Psoas muscle (tissue), 8 donors: ENCODE measurements around the gene LKAAEAR1. TPM values are rescaled to one million over a fixed set of nuclear protein-coding genes. Genes with fewer than 3 reads are reported as not detected.

Experiments
- ATAC-seq, 4 donors: fragments of 200-7000 bp; cut with Tn5 transposase; one replicate each; pipeline ENCODE4 v1.9.1; 2020; ENCODE audit warnings: moderate library complexity in 3 of 4, mild to moderate bottlenecking in 2 of 4
- DNase-seq, 2 donors: peaks; one replicate each; pipeline ENCODE4 v3.0.0-alpha.2; 2020
- H3K27ac ChIP-seq: fragments of 200-600 bp; one replicate; pipeline ENCODE4 v1.8.0; 2022
- H3K27me3 ChIP-seq, 3 donors: fragments of 200-600 bp in 1 of 3; one replicate each; pipeline versions ENCODE4 v1.6.1 to v1.8.0; 2013 to 2022; ENCODE audit warnings: low read length in 2 of 3, mild to moderate bottlenecking in 2 of 3, moderate library complexity in 1 of 3; ENCODE audit not compliant: insufficient read depth in 3 of 3
- H3K36me3 ChIP-seq, 2 donors: fragments of 200-600 bp in 1 of 2; one replicate each; pipeline versions ENCODE4 v1.6.1 to v1.8.0; 2013 to 2022; ENCODE audit warnings: low read depth in 1 of 2, mild to moderate bottlenecking in 1 of 2, moderate library complexity in 1 of 2; ENCODE audit not compliant: insufficient read depth in 1 of 2
- H3K4me1 ChIP-seq: fragments of 200-600 bp; one replicate; pipeline ENCODE4 v1.8.0; 2022
- H3K4me3 ChIP-seq: fragments of 200-600 bp; one replicate; pipeline ENCODE4 v1.8.0; 2022; ENCODE audit warnings: mild to moderate bottlenecking
- H3K9me3 ChIP-seq: fragments of 200-600 bp; one replicate; pipeline ENCODE4 v1.8.0; 2022
- WGBS, 3 donors: extraction: QIAGEN DNeasy Blood & Tissue Kit; methylation state at CpG; one replicate each; pipeline versions ENCODE4 v1.1.6 to v1.1.7; 2013; 5-methylcytosine and 5-hydroxymethylcytosine counted together
- intact Hi-C, 2 donors: fragments of 100-400 bp; cut with DNase I; formaldehyde crosslinking; loops; one replicate each; pipeline versions ENCODE4 v1.11.0 to v1.14.2; 2022
- polyA plus RNA-seq, 3 donors: library from polyadenylated mRNA; stranded (reverse); fragments of 200-250 nt; gene quantifications; one replicate each; pipeline ENCODE4 v1.2.3, GENCODE V29; 2013
- total RNA-seq, 4 donors: library from RNA; stranded (reverse); fragmentation: NEBNext Ultra II Directional in 2 of 4; extraction: Animal tissue kit (Norgen Biotek cat#: 25700) in 2 of 4; gene quantifications; one replicate each; pipeline versions ENCODE4 v1.2.1 to v1.2.4, GENCODE V29; 2021 to 2023
- TF ChIP-seq, protein P1 (sequence below): fragments of 200-600 bp; IDR thresholded peaks from one replicate; pipeline ENCODE4 v1.8.0; 2022; ENCODE audit warnings: antibody characterized with exemption
- donor health status: healthy with polysubstance abuse.
- donor health status: DM: no; HTN: no; CAD: no; lungs with moderate emphysema.
- donor health status: Bipolar disorder and iron deficiency.
- donor health status: healthy.
- donor health status: DM: yes; HTN: yes; CAD: no.
- donor health status: DM: no; HTN: no; CAD: no.
- donor health status: DM: no; HTN: no; CAD: no.
- donor health status: DM: yes; HTN: yes; CAD: no.

LKAAEAR1 gene
- total and polyA plus RNA-seq, 7 donors: not detected

DNA sequence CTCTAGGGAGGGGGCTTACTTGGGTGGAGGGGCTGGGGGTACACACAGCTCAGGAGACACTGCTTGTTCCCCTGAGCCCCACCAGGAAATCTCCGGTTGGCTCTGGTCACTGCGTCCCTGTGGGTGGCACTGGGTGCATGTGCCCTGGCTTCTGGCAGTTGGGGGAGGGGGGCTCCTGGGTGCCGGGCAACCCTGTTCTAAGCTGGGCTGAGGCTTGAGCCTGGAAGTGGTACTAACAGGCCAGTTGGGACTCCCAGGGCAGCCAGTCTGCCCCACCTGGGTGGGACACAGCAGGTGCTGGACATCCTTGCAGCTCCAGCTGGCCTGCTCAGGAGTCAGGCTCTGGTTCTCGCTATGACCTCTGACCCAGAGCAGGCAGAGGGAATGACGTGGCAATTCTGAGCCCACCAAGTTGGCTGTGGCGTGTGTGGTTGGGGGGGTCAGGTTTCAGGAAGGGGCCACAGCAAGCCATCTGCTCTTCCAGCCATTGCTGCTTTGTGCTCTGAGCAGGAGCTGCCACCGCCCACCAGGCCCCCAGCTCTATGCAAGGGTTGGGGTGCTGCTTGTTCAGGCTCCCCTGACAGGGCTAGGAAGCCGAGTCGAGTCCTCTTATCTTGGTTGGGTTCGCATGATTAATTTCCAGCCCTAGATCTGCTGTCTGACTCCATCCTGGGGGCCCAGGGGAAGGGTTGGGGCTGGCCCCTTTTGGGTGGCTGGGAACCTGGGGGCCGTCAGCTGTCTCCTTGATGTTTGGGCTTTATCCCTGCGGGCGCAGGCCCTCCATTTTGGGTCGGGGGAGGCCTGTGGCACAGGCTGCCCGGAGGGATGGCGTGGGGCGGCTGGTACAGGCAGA, 47.6 kb downstream of the LKAAEAR1 start:
- DNase-seq (no peak), ATAC-seq (no peak)
- H3K9me3 ChIP-seq: no peaks in the 10 kb centered on the region
- TF ChIP-seq, protein P1, sequence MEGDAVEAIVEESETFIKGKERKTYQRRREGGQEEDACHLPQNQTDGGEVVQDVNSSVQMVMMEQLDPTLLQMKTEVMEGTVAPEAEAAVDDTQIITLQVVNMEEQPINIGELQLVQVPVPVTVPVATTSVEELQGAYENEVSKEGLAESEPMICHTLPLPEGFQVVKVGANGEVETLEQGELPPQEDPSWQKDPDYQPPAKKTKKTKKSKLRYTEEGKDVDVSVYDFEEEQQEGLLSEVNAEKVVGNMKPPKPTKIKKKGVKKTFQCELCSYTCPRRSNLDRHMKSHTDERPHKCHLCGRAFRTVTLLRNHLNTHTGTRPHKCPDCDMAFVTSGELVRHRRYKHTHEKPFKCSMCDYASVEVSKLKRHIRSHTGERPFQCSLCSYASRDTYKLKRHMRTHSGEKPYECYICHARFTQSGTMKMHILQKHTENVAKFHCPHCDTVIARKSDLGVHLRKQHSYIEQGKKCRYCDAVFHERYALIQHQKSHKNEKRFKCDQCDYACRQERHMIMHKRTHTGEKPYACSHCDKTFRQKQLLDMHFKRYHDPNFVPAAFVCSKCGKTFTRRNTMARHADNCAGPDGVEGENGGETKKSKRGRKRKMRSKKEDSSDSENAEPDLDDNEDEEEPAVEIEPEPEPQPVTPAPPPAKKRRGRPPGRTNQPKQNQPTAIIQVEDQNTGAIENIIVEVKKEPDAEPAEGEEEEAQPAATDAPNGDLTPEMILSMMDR: no peak
- H3K4me1 ChIP-seq: peaks cover 10% of the 10 kb centered on the region
- intact Hi-C loops: loop anchor here in 1 of 2 donors (5.0 kb wide), 1 partner anchor 86 kb away; no protein-coding TSS in a partner anchor
- H3K27me3 ChIP-seq: peaks cover 0 to 53% (median 14%) of the 10 kb centered on the region in 3 donors
- no peak overlapping the region for H3K4me3 ChIP-seq
- peaks cover 0 to 37% of the 10 kb centered on the region in 2 donors for H3K36me3 ChIP-seq
- H3K27ac ChIP-seq: no peak overlapping the region
- WGBS, 3 donors: 60 to 75% (median 61%) methylated on average over 15 to 17 of the region's 17 CpGs

DNA sequence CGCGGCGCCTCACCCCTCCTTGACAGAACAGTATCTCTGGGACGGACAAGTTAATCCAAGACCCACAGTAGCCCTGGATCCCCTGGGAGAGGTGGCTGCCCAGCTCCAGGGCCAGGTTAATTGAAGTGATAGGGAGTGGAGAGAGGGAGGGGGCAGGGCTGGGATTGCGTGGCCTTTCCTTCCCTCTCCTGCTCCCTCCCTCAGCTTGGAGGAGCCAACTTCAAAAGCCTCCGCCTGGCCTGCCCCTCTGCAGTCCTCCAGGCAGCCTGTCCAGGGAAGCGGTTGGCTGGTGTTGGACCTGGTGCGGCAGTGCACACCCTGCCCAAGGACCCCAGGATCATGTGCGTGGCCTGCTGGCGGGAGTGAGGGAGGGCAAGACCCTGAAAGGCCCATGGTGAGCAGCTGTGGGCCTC, 48.3 kb downstream of the LKAAEAR1 start, which contains the start of gene C20orf204:
Gene C20orf204, plus strand, starts transcription at position 250 of the 413 bp plus-strand sequence. Its CDS starts 142 bp downstream, at position 392.
- Histone ChIP-seq H3K27ac (no peak within 1 kb of the TSS), H3K9me3 (no peaks in the 10 kb centered on the region), H3K36me3 (peaks cover 0 to 44% of the 10 kb centered on the region in 2 donors), H3K4me3 (no peak within 1 kb of the TSS), H3K27me3 (peaks cover 0 to 47% (median 11%) of the 10 kb centered on the region in 3 donors), H3K4me1 (peaks cover 10% of the 10 kb centered on the region)
- TF ChIP-seq, protein P1: no peak
- ATAC-seq (no peak), DNase-seq (no peak)
- 73 to 78% (median 78%) methylated on average over 10 of the region's 10 CpGs for WGBS, 3 donors
- intact Hi-C loops: loop anchor here in 1 of 2 donors (5.0 kb wide), 1 partner anchor 86 kb away; no protein-coding TSS in a partner anchor

DNA sequence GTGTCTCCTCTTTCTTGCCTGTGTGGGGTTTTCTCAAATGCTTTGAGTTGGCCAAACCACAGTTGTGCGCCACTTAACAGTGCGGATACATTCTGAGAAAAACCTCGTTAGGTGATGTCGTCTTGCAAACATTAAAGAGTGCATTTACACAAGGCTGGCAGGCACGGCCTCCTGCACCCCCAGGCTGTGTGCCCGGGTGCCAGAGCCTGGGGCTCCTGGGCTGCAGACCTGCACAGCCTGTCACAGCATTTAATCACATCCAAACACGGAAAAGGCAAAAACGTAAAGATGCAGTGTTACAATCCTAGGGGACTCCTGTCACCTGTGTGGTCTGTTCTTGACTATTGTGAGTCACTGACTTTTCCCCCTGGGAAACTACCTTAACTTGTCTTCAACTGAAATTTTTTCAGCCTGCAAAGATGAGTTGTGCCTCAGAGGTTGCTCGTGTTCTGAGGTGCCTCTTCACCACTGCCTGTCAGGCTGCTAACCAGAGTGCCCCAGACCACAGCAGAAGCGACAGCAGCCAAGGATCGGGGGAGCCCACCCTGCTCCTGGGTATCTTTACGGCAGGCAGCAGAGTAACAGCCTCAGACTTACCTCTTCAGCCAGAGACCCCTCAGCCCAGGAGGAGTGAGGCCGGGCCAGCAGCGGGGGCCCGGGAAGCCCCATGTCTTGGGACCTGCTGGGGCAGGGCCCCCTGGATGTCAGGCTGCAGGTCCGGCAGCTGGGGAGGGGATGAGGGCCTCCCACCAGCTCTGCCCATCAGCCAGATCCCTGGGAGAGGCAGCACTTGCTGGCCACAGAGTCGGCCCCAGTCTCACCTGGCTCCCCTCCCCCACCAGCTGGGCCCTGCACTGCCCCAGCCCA, 48.9 kb downstream of the LKAAEAR1 start:
- Histone ChIP-seq H3K27ac (no peak overlapping the region), H3K4me1 (peaks cover 10% of the 10 kb centered on the region), H3K4me3 (no peak overlapping the region), H3K36me3 (peaks cover 0 to 50% of the 10 kb centered on the region in 2 donors), H3K27me3 (peaks cover 0 to 40% (median 11%) of the 10 kb centered on the region in 3 donors), H3K9me3 (no peaks in the 10 kb centered on the region)
- intact Hi-C loops: loop anchor here in 1 of 2 donors (5.0 kb wide), 1 partner anchor 87 kb away; no protein-coding TSS in a partner anchor
- 79 to 85% (median 83%) methylated on average over 17 of the region's 17 CpGs for WGBS, 3 donors
- ATAC-seq (no peak), DNase-seq (no peak)
- TF ChIP-seq, protein P1: no peak

DNA sequence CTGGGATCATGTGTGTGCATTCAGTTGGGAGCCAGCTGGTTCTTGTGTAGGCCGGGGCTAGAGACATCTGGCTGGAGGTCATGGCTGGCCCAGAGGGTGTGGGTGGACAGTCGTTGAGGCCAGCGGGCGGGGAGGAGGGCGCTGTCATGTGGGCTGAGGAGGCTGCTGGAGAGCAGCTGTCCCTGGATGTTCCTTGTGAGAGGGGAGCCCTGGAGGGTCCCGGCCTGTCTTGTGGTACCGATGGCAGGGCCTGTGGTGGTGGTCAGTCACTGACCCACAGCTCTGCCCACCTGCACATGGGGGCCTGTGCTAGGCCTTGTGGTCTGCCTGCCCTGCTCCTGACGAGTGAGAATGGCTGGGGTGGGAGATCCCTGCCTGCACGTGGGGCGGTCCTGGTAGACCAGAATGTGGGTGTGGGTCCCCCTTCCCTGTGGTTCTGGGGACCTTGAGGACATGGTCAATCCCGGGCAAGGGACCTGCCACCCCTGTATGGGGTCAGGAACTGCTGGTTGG, 50.2 kb downstream of the LKAAEAR1 start:
- H3K4me3 ChIP-seq: no peak overlapping the region
- TF ChIP-seq, protein P1: no peak
- 55 to 67% (median 57%) methylated on average over 11 of the region's 11 CpGs for WGBS, 3 donors
- intact Hi-C loops: no loop called here
- H3K27me3 ChIP-seq: peaks cover 0 to 28% (median 6%) of the 10 kb centered on the region in 3 donors
- no peak for DNase-seq
- no peak overlapping the region for H3K27ac ChIP-seq
- H3K36me3 ChIP-seq: peaks cover 0 to 63% of the 10 kb centered on the region in 2 donors
- H3K4me1 ChIP-seq: peaks cover 3% of the 10 kb centered on the region
- no peaks in the 10 kb centered on the region for H3K9me3 ChIP-seq
- ATAC-seq: no peak

Other genes starting within 250 kb of the LKAAEAR1 start
- not detected for gene ABHD16B, start 222.9 kb downstream of the LKAAEAR1 start, total RNA-seq
- gene ABHD16B, start 222.9 kb downstream of the LKAAEAR1 start, polyA plus RNA-seq: 1 to 10 TPM in 1 of 3 donors, under 1 TPM in 2; 0.04 to 3.2 (median 0.34) TPM
- 10 to 100 TPM; 40.7 to 56.0 (median 55.1) TPM for gene TPD52L2, start 219.1 kb downstream of the LKAAEAR1 start, total RNA-seq
- 100 to 1,000 TPM in 1 of 3 donors, 10 to 100 TPM in 2; 46.7 to 152 (median 89.7) TPM for gene TPD52L2, start 219.1 kb downstream of the LKAAEAR1 start, polyA plus RNA-seq
- gene DNAJC5, start 189.3 kb downstream of the LKAAEAR1 start, total RNA-seq: 10 to 100 TPM; 20.4 to 27.3 (median 23.3) TPM
- gene DNAJC5, start 189.3 kb downstream of the LKAAEAR1 start, polyA plus RNA-seq: 10 to 100 TPM; 13.1 to 33.6 (median 19.7) TPM
- gene UCKL1, start 128.0 kb downstream of the LKAAEAR1 start, total RNA-seq: 10 to 100 TPM; 23.2 to 37.0 (median 35.5) TPM
- gene UCKL1, start 128.0 kb downstream of the LKAAEAR1 start, polyA plus RNA-seq: 10 to 100 TPM; 22.9 to 42.4 (median 40.5) TPM
- gene ZNF512B, start 114.5 kb downstream of the LKAAEAR1 start, total RNA-seq: 10 to 100 TPM in 3 of 4 donors, 1 to 10 TPM in 1; 10.0 to 14.4 (median 12.4) TPM
- 1 to 10 TPM; 3.3 to 9.1 (median 5.6) TPM for gene ZNF512B, start 114.5 kb downstream of the LKAAEAR1 start, polyA plus RNA-seq
- under 1 TPM; 0.32 to 0.84 (median 0.55) TPM for gene SAMD10, start 104.8 kb downstream of the LKAAEAR1 start, total RNA-seq
- 1 to 10 TPM in 1 of 3 donors, under 1 TPM in 2; 0.44 to 5.5 (median 0.92) TPM for gene SAMD10, start 104.8 kb downstream of the LKAAEAR1 start, polyA plus RNA-seq
- 10 to 100 TPM; 51.0 to 63.1 (median 59.8) TPM for gene PRPF6, start 103.3 kb downstream of the LKAAEAR1 start, total RNA-seq
- 10 to 100 TPM; 38.8 to 75.4 (median 52.5) TPM for gene PRPF6, start 103.3 kb downstream of the LKAAEAR1 start, polyA plus RNA-seq
- gene C20orf204, start 48.2 kb downstream of the LKAAEAR1 start, total RNA-seq: under 1 TPM; 0.25 to 0.71 (median 0.55) TPM
- under 1 TPM in 2 of 3 donors, not detected in 1; 0.30 to 0.64 TPM for gene C20orf204, start 48.2 kb downstream of the LKAAEAR1 start, polyA plus RNA-seq
- gene SOX18, start 34.8 kb downstream of the LKAAEAR1 start, total RNA-seq: 10 to 100 TPM; 11.7 to 50.8 (median 30.5) TPM
- gene SOX18, start 34.8 kb downstream of the LKAAEAR1 start, polyA plus RNA-seq: 10 to 100 TPM in 1 of 3 donors, 1 to 10 TPM in 2; 4.2 to 15.4 (median 6.5) TPM
- gene TCEA2, start 21.2 kb downstream of the LKAAEAR1 start, total RNA-seq: 10 to 100 TPM; 30.2 to 43.4 (median 37.6) TPM
- 10 to 100 TPM; 15.1 to 24.9 (median 15.6) TPM for gene TCEA2, start 21.2 kb downstream of the LKAAEAR1 start, polyA plus RNA-seq
- gene RGS19, start 4.9 kb downstream of the LKAAEAR1 start, total RNA-seq: 1 to 10 TPM; 2.0 to 3.5 (median 2.4) TPM
- gene RGS19, start 4.9 kb downstream of the LKAAEAR1 start, polyA plus RNA-seq: 1 to 10 TPM; 3.7 to 5.7 (median 3.8) TPM
- gene OPRL1, start 4.3 kb downstream of the LKAAEAR1 start, total RNA-seq: under 1 TPM; 0.17 to 0.94 (median 0.21) TPM
- under 1 TPM; 0.03 to 0.08 (median 0.08) TPM for gene OPRL1, start 4.3 kb downstream of the LKAAEAR1 start, polyA plus RNA-seq
- gene NPBWR2, start 23.2 kb upstream of the LKAAEAR1 start, total RNA-seq: not detected
- gene NPBWR2, start 23.2 kb upstream of the LKAAEAR1 start, polyA plus RNA-seq: not detected
- gene MYT1, start 80.1 kb upstream of the LKAAEAR1 start, total RNA-seq: not detected
- gene MYT1, start 80.1 kb upstream of the LKAAEAR1 start, polyA plus RNA-seq: under 1 TPM in 1 of 3 donors, not detected in 2; under 0.01 TPM
- 10 to 100 TPM; 37.7 to 47.3 (median 41.7) TPM for gene PCMTD2, start 171.3 kb upstream of the LKAAEAR1 start, total RNA-seq
- 10 to 100 TPM; 11.7 to 37.8 (median 17.4) TPM for gene PCMTD2, start 171.3 kb upstream of the LKAAEAR1 start, polyA plus RNA-seq